Mammary epithelial cell (primary cell): ENCODE measurements around the gene MSLN.

Experiments used
- EZH2 ChIP-seq: IDR thresholded peaks from 2 replicates; pipeline ENCODE4 v1.6.1; 2012; ENCODE audit warnings: low read length, inconsistent platforms, borderline replicate concordance
- TF ChIP-seq, protein P1 (sequence below), 2 donors: IDR thresholded peaks in 1 of 2; conservative IDR thresholded peaks in 1 of 2; 2 replicates each; pipeline ENCODE4 v1.5.1; 2011 to 2012; ENCODE audit warnings: inconsistent platforms in 2 of 2, low read length in 2 of 2, mild to moderate bottlenecking in 2 of 2, control low read depth in 1 of 2, low read depth in 1 of 2; ENCODE audit not compliant: insufficient read depth in 1 of 2; ENCODE audit errors: extremely low read depth in 1 of 2

DNA sequence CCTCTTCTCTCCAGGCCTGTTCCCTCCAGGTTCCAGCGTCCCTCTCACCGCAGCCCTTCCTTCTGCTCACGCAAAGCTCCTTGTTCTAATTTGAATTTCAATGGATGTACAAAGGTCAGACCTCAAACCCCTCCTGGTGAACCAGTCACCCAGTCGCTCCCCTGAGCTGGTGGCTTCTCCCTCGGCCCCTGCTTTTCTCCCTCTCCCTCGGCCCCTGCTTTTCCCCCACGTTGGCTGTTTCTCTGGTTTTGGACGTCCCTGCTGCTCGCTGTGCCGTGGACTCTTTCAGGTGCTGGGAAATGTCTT is 8.6 kb upstream of the MSLN start:
- TF ChIP-seq, protein P1, sequence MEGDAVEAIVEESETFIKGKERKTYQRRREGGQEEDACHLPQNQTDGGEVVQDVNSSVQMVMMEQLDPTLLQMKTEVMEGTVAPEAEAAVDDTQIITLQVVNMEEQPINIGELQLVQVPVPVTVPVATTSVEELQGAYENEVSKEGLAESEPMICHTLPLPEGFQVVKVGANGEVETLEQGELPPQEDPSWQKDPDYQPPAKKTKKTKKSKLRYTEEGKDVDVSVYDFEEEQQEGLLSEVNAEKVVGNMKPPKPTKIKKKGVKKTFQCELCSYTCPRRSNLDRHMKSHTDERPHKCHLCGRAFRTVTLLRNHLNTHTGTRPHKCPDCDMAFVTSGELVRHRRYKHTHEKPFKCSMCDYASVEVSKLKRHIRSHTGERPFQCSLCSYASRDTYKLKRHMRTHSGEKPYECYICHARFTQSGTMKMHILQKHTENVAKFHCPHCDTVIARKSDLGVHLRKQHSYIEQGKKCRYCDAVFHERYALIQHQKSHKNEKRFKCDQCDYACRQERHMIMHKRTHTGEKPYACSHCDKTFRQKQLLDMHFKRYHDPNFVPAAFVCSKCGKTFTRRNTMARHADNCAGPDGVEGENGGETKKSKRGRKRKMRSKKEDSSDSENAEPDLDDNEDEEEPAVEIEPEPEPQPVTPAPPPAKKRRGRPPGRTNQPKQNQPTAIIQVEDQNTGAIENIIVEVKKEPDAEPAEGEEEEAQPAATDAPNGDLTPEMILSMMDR (conservative IDR thresholded peaks at IDR 0.05 in 1 of 2, IDR thresholded peaks at IDR 0.05 in 1 of 2; ENCODE audit: extremely low read depth in 1 of 2, insufficient read depth in 1 of 2, low read depth in 1 of 2, low read length in 2 of 2): no peak
- no peak for TF ChIP-seq EZH2
